Activated CD8-positive, alpha-beta memory T cell treated with anti-CD3 and anti-CD28 coated beads for 4 hours (primary cell): ENCODE measurements around the gene RTBDN.
A peak's percentile ranks its signal among the peaks of the same experiment; 100 is the strongest.
"Not testable (repeated sequence)": the region's sequence is repeated elsewhere in the genome, so short reads cannot be mapped to it uniquely, and the experiment has no call there.

Source experiments
- DNase-seq, 2 donors: peaks; one replicate each; pipeline ENCODE4 v3.0.0-alpha.2; 2020; ENCODE audit warnings: low read depth in 2 of 2

RTBDN gene

DNA sequence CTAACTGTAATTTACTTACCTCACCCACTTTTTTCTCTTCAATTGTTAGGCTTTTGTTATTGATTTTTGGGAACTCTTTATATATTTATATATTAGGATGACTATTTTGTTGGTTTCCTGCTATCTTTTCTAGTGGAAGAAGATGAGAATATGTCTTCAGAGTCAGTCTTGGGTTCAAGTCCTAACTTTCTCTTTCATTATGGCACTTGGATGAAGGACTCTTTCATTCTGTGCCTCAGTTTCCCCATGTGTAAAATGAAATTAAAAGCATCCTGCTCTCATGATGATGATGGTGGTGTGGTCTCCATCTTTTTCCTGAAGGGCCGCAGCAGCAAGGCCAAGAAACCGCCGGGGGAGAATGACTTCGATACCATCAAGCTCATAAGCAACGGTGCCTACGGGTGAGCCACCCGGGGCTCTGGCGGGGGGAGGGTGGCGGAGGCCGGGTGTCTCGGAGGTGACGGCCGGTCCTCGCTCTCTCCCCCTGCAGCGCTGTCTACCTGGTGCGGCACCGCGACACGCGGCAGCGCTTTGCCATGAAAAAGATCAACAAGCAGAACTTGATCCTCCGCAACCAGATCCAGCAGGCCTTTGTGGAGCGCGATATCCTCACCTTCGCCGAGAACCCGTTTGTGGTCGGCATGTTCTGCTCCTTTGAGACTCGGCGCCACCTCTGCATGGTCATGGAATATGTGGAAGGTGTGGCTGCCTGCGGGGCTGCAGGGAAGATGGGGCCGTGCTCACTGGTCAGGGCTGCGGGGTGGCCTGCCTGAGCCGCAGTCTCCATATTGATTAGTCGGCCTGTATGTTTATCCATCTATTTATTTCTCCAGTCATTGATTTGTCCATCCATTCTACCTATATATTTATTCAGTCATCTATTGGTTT is 23.9 kb upstream of the RTBDN start:
- DNase-seq: no peak

DNA sequence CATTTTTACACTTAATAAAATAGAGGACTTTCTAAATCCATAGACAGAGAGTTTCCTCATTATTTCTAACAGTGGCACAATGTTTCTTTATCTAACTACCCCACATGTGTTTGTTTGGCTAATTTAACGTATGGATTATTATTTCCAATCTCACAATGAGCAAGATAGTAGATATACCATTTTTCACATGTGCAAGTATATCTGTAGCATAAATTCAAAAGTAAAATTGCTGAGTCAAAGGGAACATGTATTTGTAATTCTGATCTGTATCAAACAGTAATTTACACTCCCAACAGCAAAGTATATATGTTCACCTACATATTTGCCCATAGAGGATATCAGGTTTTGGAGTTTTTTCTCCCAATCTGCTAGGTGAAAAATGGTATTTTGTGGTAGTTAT is 22.3 kb upstream of the RTBDN start:
- no peak for DNase-seq

DNA sequence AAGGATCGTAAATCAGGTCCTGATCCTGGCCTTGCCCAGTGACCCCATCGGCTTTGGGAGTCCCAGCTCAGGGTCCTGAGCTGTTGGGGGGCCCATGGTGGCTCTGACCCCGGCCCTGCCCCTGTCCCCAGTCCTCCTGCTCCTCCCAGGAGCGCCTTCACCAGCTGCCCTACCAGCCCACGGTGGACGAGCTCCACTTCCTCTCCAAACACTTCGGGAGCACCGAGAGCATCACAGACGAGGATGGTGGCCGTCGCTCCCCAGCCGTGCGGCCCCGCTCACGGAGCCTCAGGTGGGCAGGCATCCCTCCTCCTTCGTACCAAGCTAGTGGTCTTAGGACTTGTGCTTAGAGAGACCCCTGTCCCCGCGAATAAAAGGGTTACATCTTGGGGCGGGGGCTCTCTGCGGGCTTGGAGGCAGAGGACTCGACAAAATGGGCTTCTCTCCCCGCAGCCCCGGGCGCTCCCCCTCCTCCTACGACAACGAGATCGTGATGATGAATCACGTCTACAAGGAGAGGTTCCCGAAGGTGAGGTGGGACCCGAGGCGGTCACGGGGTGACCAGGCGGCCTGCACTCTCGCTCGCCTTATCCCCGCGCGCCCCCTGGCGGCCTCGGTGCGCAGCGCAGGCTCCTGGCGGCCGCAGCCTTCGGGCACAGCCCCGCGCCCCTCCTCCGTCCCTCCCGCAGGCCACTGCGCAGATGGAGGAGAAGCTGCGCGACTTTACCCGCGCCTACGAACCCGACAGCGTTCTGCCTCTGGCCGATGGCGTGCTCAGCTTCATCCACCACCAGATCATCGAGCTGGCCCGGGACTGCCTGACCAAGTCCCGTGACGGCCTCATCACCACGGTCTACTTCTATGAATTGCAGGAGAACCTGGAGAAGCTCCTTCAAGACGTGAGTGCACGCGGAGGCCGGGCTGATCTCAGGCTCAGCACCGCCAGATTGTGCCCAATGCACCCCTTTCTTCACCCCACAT is 13.1 kb upstream of the RTBDN start:
- peak; percentile 64 to 69 for DNase-seq

DNA sequence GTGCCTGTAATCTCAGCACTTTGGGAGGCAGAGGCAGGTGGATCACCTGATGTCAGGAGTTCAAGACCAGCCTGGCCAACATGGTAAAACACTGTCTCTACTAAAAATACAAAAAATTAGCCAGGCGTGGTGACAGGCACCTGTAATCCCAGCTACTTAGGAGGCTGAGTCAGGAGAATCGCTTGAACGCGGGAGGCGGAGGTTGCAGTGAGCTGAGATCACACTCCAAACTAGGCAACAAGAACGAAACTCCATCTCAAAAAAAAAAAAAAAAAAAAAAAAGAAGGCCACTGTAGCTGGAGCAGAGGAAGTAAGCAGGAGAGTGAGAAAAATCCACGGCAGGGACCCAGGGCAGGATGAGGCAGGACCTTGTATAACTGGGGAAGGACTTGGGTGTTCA is 12.2 kb upstream of the RTBDN start:
- not testable (repeated sequence) for DNase-seq

DNA sequence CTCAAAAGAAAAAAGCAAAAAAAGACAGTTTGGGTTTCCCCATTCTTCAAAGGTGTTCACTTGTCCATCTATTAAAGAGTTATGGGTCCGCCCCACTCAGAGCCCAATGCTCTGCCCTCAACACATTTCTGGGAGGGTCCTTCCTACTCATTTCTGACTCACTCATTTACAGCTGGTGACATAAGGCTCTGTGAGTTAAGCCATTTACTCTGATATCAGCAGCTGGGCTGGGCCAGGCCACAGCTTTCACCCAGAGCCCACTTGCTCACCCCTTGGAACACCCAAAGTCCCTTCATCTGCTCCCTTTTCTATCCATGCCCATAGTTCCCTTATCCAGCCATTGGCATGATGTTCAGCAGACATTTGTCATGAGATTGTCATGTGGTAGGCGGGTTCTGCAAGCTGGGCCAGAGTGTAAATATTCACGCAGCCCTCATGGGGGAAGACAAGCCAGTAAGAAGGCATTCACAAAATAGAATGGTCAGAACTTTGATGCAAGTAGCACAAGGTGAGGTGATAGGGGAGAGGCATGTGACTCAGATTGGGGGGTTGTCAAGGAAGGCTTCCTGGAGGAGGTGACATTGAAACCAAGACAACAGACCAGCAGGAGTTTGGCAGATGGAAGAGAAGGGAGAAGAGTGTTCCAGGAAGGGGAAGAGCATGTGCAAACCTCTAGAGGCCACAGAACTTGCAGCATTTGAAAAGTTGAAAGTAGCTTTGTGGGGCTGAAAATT is 9.8 kb upstream of the RTBDN start:
- no peak for DNase-seq

DNA sequence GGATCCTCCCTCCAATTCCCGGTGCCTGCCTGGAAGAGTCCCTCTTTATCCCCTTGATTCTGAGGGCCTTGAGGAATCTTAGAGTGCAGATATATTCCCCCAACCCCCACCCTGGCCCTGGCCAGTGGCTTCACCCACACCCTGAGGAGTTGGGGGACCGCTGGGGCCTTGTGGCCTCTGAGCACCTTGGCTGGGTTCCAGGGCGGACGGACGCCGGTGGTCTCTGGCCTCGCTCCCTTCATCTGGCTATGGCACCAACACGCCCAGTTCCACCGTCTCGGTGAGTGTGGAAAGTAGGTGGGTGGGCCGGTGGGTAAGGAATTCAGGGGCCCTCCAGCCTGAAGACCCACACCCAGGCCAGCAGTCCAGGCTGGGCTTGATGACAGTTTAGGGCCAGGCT is 8.9 kb upstream of the RTBDN start:
- no peak for DNase-seq

DNA sequence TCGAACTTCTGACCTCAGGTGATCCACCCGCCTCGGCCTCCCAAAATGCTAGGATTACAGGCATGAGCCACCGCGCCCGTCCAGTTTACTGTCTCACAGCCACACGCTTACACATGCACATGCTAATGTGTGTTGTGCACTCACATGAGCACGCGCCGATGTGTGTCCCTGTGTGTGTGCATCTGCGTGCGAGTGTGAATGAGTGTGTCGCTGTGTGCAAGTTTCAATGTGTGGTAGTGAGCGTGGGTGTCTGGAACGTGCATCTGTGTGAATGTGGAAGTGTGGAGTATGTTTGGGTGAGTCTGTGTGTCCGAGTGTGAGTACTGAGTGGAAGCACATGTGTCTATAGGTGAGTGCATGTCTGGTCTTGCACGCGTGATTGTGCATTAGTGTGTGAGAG is 8.1 kb upstream of the RTBDN start:
- no peak for DNase-seq

DNA sequence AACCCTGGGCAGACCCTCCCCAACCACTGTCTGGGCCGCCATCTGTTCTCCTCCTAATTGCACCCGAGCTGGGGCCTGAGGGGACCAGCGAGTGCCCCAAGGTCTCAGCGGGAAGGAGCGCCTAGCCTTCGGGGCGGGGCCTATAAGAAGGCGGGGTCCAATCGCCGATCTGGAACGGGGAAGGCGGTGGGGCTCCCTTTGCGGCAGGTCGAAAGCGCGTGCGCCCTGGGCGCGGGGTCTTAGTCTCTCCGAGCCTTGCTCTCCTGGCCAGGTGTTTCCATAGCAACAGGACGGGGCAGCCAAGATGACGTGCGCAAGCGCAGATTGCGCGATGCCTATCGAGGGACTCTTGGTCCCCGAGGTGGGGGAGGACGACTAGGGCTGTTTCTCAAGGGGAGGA is 6.7 kb upstream of the RTBDN start:
- DNase-seq: no peak

DNA sequence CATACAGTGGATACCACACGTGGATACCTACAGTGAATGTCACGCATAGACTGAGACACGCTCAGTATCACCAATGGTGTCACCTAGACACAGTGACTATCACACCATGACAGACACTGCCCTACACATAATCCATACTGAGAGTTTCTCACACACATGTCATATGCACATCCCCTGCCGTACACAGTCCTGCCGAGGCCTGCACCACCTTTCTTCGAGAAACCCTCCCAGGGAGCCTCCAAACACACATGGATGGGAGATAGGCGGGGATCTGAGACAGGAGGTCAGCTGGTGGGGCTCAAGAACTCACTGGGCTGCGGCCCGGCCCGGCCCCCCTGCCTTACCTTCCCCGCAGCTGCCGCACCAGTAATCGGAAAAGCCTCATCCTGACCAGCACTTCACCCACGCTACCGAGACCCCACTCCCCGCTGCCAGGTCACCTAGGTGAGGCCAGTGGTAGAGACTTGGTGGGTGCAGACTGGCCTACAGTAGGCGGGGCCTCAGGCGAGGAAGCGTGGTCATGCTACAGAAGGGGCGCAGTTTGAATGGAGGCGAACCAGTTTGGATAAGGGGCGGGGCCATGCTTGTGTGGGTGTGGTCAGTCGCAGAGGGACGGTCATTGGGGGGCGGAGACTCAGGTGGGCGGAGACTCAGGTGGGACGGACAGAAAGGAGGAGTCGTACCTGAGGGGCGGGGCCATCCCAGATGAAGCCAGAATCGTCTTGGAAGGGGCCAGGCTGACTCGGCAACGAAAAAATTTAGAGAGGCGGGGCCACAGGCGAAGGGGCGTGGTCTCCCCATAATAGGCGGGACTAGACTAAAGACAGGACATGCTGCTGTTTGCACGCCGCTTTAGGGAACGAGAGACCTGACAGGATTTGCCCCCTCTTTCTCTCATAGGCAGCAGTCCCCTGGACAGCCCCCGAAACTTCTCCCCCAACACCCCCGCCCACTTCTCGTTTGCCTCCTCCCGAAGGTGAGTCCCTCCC is 6.0 kb upstream of the RTBDN start:
- no peak for DNase-seq

DNA sequence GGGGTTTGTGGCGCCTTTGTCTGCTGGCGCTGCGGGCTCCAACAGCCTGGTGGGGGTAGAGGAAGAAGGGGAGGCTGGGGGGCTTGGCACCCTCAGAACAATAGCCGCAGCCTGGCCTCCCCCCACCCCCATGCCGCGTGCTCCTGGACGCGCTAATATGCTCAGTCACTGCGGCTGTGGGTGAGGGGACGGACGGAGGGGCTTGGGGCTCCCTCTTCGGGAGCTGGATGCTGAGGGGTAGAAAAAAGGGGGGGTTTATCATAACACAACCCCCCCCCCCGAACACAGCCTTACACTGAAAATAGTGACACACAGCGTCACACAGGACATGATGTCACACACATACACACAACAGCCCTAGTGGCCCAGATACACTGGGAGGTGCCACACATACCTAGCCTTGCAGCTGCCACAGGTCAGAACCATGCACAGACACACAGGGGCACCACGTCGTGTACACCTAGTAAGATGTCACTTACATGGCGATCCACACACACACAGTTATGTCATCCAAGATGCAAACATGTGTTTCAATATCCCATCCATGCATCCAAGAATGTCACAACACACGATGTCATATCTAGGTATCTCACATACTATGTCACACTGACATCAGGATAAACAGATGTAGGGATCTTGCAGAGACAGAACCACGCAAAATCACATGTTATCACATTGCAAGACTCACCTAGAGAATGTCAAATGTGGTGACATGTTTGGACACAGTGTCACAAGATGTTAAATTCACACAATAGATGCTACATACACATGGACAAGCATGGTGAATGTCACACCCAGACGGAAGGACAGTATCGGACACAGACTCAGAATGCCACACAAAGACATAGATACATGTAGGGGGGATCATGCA is 4.7 kb upstream of the RTBDN start:
- no peak for DNase-seq

DNA sequence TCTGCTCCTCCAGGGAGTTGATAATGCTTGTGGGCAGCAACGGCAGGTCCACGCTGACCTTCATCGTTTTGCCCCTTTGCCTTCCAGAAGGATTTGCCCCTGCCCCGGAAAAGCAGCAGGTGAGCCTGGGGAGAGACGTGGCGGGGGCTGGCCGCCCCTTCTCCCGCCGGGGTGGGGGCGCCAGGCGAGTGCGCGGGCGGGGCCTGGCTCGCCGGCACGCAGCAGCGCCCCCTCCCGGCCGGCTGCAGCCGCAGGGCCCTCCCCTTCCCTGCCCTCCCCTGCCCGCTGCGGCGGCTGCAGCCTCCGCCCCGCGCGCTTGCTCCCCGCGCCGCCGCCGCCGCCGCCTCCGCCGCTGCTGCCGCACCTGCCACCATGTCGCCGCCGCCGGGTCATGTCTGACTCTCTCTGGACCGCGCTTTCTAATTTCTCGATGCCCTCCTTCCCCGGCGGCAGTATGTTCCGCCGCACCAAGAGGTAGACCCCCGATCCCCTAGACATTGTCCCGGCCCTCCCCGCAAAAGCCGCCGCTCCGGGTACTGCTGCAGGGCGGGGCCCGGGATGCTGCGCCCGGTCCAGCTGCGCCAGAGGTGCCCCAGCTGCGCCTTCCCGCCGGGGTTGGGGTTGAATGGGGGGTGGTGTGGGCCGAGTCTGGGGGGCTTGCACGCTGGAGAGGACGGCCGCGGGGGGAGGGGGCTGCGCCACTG is 4.0 kb upstream of the RTBDN start, which contains the start of gene MAST1:
TSS of gene MAST1 (plus strand) at position 334 of the 704 bp plus-strand sequence. CDS start at position 392, 58 bp downstream.
- no peak for DNase-seq

DNA sequence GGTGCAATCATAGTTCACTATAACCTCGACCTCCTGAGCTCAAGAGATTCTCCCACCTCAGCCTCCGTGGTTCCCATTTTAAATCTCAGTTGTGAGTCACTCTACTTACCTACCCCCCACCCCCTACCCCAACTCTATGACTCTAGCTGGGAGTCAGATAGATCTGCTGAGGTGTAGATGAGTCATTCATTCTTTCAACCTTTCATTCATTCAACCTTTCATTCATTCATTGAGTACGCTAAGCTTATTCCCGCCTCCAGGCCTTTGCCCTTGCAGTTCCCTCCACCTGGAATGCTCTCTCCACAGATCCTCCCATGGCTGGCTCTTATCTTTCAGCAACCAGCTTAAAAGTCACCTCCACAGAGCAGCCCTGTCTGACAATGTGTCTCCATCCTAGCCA is 2.8 kb upstream of the RTBDN start:
- no peak for DNase-seq

DNA sequence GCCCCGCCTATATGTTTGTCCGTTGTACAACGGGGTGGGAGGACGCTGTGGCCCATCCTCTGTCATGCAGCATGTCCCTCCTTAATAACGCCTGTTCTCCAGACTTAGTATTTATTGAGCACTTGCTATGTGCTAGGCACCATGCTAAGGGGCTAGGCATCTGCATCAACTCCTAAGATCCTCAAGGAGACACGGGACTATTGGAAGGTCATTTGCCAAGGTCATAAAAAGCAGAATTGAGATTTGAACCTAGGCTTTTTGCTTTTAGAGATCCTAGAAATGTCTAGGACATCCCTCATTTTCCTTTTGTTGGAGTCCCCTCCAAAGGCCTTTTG is 2.1 kb upstream of the RTBDN start:
- DNase-seq: no peak

DNA sequence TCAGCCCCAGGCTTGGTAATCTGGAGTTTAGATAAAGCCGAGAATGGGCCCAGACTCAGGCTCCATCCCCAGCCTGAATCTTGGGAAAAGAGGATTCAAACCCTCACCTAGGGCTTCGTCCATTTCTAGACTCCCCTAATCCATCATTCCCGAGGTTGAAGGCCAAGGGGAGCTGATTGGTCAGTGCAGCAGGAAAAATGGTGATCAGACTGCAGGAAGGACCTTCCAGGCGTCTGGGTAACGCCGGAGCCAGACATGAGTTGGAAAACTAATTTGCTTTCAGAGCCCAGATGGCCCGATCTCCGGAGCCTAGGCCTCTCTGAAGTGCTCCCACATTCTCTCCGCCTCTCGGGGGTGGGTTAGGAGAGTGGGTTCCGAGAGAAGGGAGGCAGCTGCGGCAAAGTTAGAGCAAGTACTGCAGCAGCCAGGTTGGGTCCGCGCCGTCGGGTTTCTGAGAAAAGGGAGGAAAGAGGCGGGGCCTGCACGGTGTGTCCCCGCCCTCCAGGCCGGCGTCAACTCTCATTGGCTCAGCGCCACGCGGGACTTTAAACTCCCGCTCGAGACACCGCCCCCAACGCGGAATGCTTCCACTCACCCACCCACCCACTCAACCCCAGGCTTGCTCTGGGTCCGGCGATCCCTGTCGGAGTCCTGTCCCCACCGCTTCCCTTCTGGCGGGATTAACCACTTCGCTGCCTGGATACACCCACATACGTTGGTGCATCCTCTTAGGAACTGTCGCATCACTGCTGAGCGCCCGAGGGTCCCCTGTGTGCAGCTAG is 788 bp upstream of the RTBDN start:
- no peak for DNase-seq

DNA sequence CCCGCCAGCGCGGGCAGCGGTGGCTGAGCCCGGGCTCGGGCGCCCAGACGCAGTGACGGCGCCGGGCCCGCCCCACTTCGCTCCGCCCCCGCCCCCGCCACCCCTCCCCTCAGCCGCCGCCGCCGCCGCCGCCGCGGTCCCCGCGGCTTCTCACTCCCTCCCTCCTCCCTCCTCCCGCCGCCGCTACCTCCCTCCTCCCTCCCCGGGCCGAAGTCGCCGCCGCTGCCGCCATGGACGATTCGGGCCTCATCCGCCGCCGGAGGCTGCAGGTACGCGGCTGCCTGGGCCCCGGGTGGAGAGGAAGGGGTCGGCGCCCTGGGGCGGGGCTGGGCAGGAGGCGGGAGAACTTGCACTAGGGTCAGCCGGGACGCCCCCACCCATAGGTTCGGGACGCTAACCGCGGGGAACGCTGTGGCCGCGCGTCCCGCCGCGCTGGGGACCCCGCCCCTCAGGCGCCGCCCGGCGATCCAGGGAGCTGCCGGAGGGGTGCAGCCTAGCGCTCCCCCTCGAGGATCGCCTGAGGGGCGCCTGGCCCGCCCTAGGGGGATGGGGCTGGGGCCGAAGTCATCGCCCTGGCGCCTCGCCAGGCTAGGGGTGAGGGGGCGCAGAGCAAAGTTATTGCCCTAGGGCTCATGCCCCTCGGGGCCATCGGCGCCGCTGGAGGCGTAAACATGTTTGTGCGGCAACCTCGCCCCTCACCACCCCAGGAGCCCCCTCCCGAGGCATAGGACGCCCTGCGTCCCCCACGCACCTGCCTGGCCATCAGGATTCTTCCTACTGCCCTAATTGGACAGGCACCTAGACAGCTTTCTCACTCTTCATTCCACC is 427 bp downstream of the RTBDN start:
- DNase-seq: no peak

DNA sequence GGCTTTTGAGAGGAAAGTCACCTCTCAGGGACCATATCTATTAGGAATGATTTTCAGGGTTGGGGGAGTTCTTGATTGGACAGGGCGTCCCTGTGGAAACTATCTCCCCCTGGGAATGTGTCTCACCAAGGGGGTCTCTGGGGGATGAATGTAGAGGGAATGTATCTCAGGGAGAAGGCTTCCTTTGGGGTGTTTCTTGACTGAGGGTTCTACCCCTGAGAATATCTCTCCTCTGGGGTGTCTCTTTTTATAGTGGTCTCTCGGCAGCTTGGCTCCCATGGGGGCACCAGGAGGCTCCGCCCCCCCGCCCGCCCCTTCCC is 1.0 kb downstream of the RTBDN start:
- DNase-seq: no peak

DNA sequence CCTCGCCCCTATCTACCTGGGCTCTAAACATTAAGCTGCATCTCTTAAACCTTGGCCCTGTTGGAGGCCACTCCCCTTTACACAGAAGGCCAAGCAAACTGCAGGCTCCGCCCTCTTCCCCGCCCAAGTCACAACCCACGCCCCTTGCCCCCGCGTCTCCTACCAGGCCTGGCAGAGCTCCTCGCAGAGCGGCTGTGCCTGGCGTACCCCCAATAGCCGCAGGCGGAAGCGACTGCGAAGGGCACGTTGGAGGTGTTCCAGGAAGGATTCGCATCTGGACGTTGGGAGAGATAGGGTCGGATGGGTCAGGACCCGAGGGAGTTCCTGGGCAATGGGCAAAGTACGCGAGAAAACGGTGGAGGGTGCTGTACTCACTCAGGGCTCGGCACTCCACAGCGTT is 5.9 kb downstream of the RTBDN start:
- no peak for DNase-seq
